NOMO-1 (cell line): Measurements from ENCODE around the gene PPFIA1.

Source experiments
- DNase-seq, 2 experiments: peaks; one replicate each; lab custom pipeline; 2025; ENCODE audit not compliant: unreplicated experiment in 2 of 2; lab: John Stamatoyannopoulos, UW

PPFIA1 gene

GRCh38 chr11:70351646-70352045 is 81.2 kb downstream of the PPFIA1 start:
- no peak for DNase-seq

DNA sequence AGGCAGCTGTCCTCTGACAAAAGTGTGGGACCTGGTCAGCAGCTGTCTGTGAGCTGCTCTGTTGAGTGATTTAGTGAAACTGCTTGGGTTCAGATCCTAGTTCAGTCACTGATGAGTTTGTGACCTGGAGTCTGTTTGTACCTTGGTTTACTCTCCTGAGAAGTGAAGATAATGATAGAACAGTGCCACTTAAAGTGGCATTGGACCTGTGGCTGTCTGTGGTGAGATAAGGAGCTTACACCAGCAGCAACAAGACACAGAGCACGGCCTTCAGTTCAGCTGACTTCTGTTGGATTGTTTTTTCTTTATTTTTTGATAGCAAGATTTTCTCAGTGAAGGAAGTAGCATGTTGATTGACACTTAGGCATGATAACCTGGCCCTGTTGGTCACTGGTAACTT is 81.6 kb downstream of the PPFIA1 start:
- DNase-seq, result no peak

- no peak for DNase-seq
These were observed 82.1 kb downstream of the PPFIA1 start for GRCh38 chr11:70352601-70353000.

DNA sequence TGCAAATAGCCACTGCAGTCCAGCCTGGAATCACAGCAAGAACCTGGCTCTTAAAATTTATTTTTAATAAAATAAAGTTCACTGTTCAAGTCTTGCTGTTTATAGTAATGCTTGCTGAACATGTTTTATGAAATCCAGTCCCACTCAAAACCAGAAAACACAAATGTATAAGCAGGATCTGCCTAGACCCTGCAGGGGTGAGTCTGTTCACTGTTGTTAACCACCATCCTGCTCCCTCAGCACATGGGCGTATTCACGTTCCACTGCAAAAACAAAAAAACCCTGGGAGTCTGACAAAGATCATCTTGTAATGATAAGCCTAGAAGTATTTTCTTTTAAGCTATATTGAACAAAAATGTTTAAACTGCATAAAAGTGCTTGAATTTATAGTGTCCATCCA is 82.8 kb downstream of the PPFIA1 start:
- DNase-seq, result no peak

DNA sequence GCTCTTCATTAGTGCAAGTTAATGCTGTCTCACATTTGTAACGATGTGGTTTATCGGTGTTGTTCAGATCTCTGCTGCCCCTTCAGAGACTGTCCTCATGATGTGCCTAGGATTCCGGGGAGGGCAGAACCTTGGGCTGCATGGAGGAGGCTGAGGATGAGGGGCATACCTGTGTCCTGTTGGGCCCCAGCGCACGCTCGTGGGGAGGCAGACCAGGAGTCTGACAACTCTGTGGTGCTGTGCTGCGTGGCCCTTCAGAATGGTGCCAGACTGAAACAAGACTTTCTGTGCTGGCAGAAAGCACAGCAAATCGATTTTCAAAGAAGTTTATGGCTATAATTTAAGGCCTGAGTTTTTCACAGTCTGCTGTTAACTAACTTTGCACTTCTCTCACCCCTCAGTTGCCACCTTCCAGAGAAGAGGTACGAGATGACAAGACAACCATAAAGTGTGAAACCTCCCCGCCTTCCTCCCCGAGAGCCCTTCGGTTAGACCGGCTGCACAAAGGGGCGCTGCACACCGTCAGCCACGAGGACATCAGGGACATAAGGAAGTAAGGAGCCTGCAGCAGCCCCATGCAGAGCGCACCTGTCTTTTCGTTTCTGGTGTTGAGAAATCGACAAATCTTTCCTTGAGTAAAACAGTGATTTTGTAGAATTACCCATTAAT is 83.5 kb downstream of the PPFIA1 start:
- DNase-seq, result no peak

- no peak for DNase-seq
These were observed 84.1 kb downstream of the PPFIA1 start for GRCh38 chr11:70354629-70355028.

DNA sequence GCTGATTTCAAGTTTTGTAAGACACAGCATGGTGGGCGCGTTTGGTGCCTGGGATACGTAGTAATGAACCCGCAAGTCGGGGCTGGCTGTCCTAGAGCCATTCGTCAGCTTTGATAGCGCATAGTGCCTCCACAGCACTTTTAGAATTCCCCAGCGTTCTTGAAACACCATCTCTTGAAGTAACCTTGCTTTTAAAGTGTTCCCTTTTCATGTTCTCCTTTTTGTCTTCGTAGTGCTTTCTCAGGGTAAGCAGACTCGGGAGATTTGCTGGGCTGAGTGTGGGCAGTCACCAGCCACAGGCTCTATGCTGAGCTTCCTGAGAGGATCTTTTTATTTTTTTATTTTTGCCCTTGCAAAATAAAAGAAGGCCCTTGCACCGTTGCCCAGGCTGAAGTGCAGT is 88.3 kb downstream of the PPFIA1 start:
- no peak for DNase-seq

DNA sequence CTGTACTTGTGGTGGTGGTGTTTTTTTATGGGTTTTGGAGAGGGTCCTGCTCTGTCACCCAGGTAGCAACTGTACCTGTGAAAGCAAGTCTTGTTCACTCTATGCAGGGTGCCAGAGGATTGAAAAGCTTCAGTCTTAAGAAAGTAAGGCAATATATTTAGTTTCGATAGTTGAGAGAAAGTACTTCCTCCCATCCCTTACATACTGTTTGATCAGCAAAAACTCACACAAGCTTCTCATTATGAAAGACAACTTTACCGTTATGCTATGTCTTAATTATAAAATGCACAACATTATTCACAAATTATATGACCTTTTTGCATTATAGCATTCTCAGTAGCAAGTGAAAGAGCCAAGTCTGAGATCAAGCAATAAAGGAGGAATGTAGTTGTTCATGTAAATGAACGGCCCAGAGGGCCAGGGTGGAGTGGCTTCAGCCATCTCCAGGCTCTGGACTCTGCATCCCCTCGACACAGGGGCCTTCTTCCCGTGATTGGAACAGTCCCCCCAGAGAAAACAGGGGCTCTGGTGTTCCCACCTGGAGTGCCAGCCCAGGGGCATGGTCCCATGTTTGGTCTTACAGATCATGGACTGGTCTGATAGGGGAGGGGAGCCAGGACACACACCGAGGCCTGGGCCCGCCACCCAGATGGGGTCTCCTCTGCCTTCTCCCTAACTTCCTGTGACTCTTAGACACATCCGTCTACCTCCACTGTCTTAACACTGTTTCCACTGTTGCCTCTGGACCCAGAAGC is 89.1 kb downstream of the PPFIA1 start:
- DNase-seq, result no peak

- no peak for DNase-seq
These were observed 89.7 kb downstream of the PPFIA1 start for GRCh38 chr11:70360211-70360610.

- no peak for DNase-seq
These were observed 93.7 kb downstream of the PPFIA1 start for GRCh38 chr11:70364178-70364577.

GRCh38 chr11:70364745-70365543 is 94.5 kb downstream of the PPFIA1 start:
- peak in 1 of 2 experiments; percentile 7 for DNase-seq

- no peak for DNase-seq
These were observed 95.0 kb downstream of the PPFIA1 start for GRCh38 chr11:70365544-70365927.

- no peak for DNase-seq
These were observed 96.6 kb downstream of the PPFIA1 start for GRCh38 chr11:70367071-70367470.

- DNase-seq, result no peak
These were observed 98.5 kb downstream of the PPFIA1 start for GRCh38 chr11:70368961-70369360.

DNA sequence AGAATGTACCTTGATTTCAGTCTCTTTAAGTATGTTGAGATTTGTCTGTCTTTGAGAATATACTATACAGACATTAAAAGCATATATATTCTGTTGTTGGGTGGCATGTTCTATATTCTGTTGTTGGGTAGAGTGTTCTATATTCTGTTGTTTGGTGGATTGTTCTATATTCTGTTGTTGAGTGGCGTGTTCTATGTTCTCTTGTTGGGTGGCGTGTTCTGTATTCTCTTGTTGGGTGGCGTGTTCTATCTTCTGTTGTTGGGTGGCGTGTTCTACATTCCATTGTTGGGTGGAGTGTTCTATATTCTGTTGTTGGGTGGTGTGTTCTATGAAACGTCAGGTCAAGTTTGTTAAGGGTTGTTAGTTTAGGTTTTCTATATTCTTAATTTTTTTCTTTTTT is 100.8 kb downstream of the PPFIA1 start:
- no peak for DNase-seq

GRCh38 chr11:70372076-70372475 is 101.6 kb downstream of the PPFIA1 start:
- no peak for DNase-seq

GRCh38 chr11:70376621-70377020 is 106.1 kb downstream of the PPFIA1 start:
- no peak for DNase-seq

DNA sequence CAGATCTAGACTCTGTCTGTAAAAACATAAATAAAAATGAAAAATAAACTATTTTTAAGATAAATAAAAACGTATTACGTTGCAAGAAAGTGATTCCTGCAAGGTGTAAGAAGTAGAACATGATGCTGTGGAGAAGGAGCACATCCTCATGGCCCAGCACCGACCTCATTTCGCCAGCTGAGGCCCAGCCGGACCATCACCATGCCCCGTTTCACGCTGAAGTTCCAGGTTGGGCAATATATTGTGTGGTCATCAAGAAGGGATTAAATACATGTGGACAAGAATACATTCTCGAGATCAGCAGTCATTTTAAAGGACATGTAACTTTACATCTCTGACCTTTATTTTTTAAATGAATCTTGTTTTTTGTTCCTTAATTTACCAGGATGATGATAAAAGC is 107.2 kb downstream of the PPFIA1 start:
- DNase-seq, result no peak

DNA sequence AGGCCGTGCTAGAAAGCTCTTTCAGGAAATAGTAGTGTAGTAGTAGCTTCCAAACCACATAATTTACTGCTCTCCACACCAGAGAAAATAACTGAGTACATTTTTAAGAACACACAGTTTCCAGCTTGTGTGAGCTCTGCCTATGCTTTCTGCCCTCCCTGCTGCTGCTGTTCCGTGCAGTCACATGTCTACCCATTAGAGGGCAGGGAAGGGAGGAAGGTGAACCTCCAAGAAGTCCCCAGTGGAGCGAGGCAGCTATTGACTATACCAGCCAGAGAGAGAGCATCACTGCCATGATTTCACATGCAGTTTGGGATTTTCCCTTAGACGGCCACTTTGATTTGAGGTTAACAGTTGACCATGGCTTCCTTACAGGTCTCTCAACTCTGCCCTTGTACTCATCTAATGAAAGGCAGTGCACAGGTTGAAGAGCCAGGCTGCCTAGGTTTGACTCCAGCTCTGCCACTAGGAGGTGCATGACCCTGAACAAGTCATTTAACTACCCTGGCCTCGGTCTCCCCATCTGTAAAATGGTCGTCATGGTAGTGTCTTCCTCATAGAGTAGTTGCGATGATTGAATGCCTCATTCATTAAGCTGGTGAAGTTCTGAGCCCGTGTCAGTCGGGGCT is 108.1 kb downstream of the PPFIA1 start:
- DNase-seq, result no peak

- DNase-seq, result no peak
These were observed 110.9 kb downstream of the PPFIA1 start for GRCh38 chr11:70381350-70381749.
